Smooth muscle cell (in vitro differentiated cells): Measurements from ENCODE around the gene SPHK2. TPM values are rescaled to one million over a fixed set of nuclear protein-coding genes. Genes with fewer than 3 reads are reported as not detected.
A peak's percentile ranks its signal among the peaks of the same experiment; 100 is the strongest.

ENCODE experiments used
- DNase-seq: peaks from one replicate; lab custom pipeline; 2025; ENCODE audit not compliant: unreplicated experiment; lab: John Stamatoyannopoulos, UW
- H2AFZ ChIP-seq: fragments of 200-600 bp; sonication (generic); 2 replicates; pipeline ENCODE4 v1.6.0; 2016; ENCODE audit warnings: antibody characterized with exemption, low read depth, mild to moderate bottlenecking
- H3F3A ChIP-seq: fragments of 200-600 bp; sonication (generic); 2 replicates; pipeline ENCODE4 v1.6.0; 2017; ENCODE audit warnings: antibody characterized with exemption, low read depth
- H3K27ac ChIP-seq: fragments of 200-600 bp; sonication (generic); 2 replicates; pipeline ENCODE4 v1.5.1; 2016; ENCODE audit warnings: low read depth, mild to moderate bottlenecking
- H3K27me3 ChIP-seq: fragments of 200-600 bp; sonication (generic); 2 replicates; pipeline ENCODE4 v1.6.1; 2016; ENCODE audit warnings: low read depth, mild to moderate bottlenecking
- H3K36me3 ChIP-seq: fragments of 200-600 bp; sonication (generic); 2 replicates; pipeline ENCODE4 v1.5.1; 2016; ENCODE audit warnings: low read depth
- H3K4me1 ChIP-seq: fragments of 200-600 bp; sonication (generic); 2 replicates; pipeline ENCODE4 v1.5.1; 2016; ENCODE audit warnings: low read depth
- H3K4me2 ChIP-seq: fragments of 200-600 bp; sonication (generic); 2 replicates; pipeline ENCODE4 v1.6.0; 2016; ENCODE audit warnings: mild to moderate bottlenecking
- H3K4me3 ChIP-seq: fragments of 200-600 bp; sonication (generic); 2 replicates; pipeline ENCODE4 v1.5.1; 2016; ENCODE audit warnings: mild to moderate bottlenecking
- H3K79me2 ChIP-seq: fragments of 200-600 bp; sonication (generic); 2 replicates; pipeline ENCODE4 v1.6.0; 2016; ENCODE audit warnings: low read depth, mild to moderate bottlenecking
- H3K9ac ChIP-seq: fragments of 200-600 bp; sonication (generic); 2 replicates; pipeline ENCODE4 v1.6.0; 2016; ENCODE audit warnings: low read depth
- H3K9me3 ChIP-seq: fragments of 200-600 bp; sonication (generic); replicated peaks from 2 replicates; pipeline ENCODE4 v1.5.1; 2016; ENCODE audit warnings: low read depth
- H4K20me1 ChIP-seq: fragments of 200-600 bp; sonication (generic); 2 replicates; pipeline ENCODE4 v1.6.0; 2016; ENCODE audit warnings: low read depth
- CTCF ChIP-seq: fragments of 200-600 bp; sonication (generic); IDR thresholded peaks from 2 replicates; pipeline ENCODE4 v1.5.1; 2017; ENCODE audit warnings: borderline replicate concordance, mild to moderate bottlenecking, antibody characterized with exemption; ENCODE audit not compliant: insufficient read depth, poor library complexity, severe bottlenecking
- WGBS: methylation state at CpG from one replicate; pipeline ENCODE4 v1.1.7; 2016; ENCODE audit warnings: low lambda C conversion rate; 5-methylcytosine and 5-hydroxymethylcytosine counted together
- polyA plus RNA-seq: library from polyadenylated mRNA; unstranded; fragments of >200 nt; fragmentation: Nextera tagmentation; extraction: Ambion mirVana; gene quantifications from 2 replicates; pipeline ENCODE4 v1.2.1, GENCODE V29; 2016
- total RNA-seq: library from RNA; depleted of rRNA; stranded (reverse); fragments of >200 nt; gene quantifications from 2 replicates; pipeline ENCODE4 v1.2.3, GENCODE V29; 2014

Gene SPHK2
- total and polyA plus RNA-seq, 2 experiments from 2014 or later, result 8.2 to 9.3 TPM

DNA sequence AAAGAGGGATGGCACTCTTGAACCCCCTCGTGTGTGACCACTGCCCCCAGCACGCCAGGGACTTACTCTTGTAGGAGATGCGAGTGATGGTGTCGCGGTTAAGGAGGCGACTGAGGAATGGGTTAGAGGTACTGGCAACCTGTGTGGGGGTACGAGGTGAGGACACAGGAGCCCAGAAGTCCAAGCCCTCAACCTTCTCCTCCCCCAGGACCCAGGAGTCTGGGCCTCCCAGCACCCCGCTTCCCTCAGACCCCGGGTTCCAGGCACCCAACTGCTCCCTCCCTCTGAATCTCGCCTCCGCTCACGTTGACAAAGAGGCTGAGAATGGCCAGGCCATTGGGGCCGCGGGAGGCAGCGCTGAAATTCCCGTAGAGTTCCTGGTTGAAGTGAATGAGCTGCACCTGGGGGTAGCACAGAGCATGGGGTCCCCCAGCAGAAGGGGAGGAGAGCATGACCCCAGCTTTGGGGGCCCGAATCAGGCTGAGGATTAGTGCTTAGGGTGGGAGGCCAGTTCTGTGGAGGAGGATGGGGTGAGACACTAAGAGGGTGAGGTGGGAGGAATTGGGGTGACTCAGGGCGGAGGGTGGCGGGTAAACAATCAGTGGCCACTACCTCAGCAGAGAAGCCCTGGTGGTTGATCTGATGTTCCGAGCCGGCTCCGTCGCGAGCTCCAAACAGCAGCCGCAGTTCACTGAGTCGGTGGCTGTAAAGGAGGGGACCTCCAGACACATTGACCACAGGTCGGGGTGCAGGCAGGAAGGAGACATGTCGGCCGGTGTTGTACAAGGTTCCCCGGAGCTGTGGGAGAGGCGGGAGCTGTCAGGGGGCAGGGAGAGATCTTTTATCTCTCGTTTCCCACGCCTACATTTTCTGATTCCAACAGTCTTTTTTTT lies 20.4 kb downstream of the SPHK2 start:
- H3K9ac ChIP-seq, result no peak overlapping the region
- 53% methylated on average over 33 of the region's 33 CpGs for WGBS

DNA sequence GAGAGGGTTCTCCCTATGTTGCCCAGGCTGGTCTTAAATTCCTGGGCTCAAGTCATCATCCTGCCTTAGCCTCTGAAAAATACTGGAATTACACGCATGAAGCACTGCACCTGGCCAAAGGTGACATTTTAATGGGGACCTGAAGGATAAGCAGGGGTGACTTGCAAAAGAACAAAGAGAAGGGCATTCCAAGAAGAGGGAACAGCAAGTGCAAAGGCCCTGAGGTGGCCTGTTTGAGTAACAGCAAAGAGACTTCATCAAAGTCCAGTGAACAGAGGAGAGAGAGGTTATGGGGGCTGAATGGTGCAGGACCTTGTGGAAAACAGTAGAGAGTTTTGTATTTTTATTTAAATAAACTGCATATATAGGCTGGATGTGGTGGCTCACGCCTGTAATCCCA lies 22.5 kb downstream of the SPHK2 start:
- TF ChIP-seq CTCF, result no peak
- H3K4me2 ChIP-seq, result no peak overlapping the region
- H3F3A ChIP-seq, result peaks cover 5% of the 10 kb centered on the region
- DNase-seq, result no peak
- no peaks in the 10 kb centered on the region for H4K20me1 ChIP-seq
- H3K27me3 ChIP-seq, result no peaks in the 10 kb centered on the region
- H3K4me1 ChIP-seq, result peaks cover 4% of the 10 kb centered on the region
- H3K4me3 ChIP-seq, result no peak overlapping the region
- H3K36me3 ChIP-seq, result no peaks in the 10 kb centered on the region
- H3K79me2 ChIP-seq, result no peaks in the 10 kb centered on the region
- no peaks in the 10 kb centered on the region for H3K9me3 ChIP-seq
- 89% methylated on average over 2 of the region's 2 CpGs for WGBS
- H2AFZ ChIP-seq, result no peak overlapping the region
- no peak overlapping the region for H3K27ac ChIP-seq
- H3K9ac ChIP-seq, result no peak overlapping the region

More for the DNA sequence above, 20.4 kb downstream of the SPHK2 start:
- H3F3A ChIP-seq, result peaks cover 12% of the 10 kb centered on the region
- no peak for DNase-seq
- TF ChIP-seq CTCF, result no peak
- peak overlapping the region; percentile 16 for H3K4me3 ChIP-seq
- H3K4me2 ChIP-seq, result peak overlapping the region; percentile 67
- H3K27me3 ChIP-seq, result peaks cover 6% of the 10 kb centered on the region
- H3K4me1 ChIP-seq, result peaks cover 4% of the 10 kb centered on the region
- H3K27ac ChIP-seq, result no peak overlapping the region
- no peaks in the 10 kb centered on the region for H4K20me1 ChIP-seq
- no peaks in the 10 kb centered on the region for H3K9me3 ChIP-seq
- no peaks in the 10 kb centered on the region for H3K36me3 ChIP-seq
- no peaks in the 10 kb centered on the region for H3K79me2 ChIP-seq
- no peak overlapping the region for H2AFZ ChIP-seq

DNA sequence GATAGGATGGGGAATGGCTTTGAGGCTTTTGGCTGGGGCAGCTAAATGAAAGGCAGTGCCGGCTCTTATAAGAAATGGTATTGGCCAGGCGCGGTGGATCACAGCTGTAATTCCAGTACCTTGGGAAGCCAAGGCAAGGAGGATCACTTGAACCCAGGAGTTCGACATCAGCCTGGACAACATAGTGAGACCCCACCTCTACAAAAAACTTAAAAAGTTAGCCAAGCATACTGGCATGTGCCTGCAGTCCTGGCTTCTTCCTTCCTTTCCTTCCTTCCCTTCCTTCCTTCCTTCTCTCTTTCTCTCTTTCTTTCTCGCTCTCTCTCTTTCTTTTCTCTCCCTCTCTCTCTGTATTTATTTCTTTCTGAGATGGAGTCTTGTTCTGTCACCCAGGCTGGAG lies 23.6 kb downstream of the SPHK2 start:
- TF ChIP-seq CTCF, result no peak
- H3K4me3 ChIP-seq, result no peak overlapping the region
- peaks cover 3% of the 10 kb centered on the region for H3F3A ChIP-seq
- no peaks in the 10 kb centered on the region for H3K9me3 ChIP-seq
- no peaks in the 10 kb centered on the region for H3K27me3 ChIP-seq
- no peaks in the 10 kb centered on the region for H3K36me3 ChIP-seq
- 95% methylated on average over 5 of the region's 5 CpGs for WGBS
- no peaks in the 10 kb centered on the region for H3K79me2 ChIP-seq
- no peak overlapping the region for H3K9ac ChIP-seq
- DNase-seq, result no peak
- peaks cover 4% of the 10 kb centered on the region for H3K4me1 ChIP-seq
- no peak overlapping the region for H3K27ac ChIP-seq
- H4K20me1 ChIP-seq, result no peaks in the 10 kb centered on the region
- no peak overlapping the region for H2AFZ ChIP-seq
- H3K4me2 ChIP-seq, result no peak overlapping the region

DNA sequence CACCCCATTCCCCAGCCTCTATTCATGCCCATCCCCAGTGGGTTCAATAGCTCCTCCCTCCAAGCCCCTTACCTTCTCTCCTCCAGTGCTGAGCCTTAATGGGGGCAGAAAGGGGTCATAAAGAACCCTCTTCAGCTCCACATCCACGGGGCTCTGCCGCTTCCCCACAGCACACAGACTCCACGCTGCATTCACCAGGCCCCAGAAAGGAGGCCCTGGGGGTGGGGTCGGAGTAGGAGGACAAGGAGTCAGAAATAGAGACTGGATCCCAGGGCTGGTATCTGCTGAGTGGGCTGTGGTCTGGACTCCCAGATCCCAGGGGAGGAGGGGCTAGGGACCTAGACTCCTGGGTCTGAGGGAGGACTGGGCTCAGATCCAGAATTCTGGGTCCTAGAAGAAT lies 25.0 kb downstream of the SPHK2 start:
- H3K4me1 ChIP-seq, result peaks cover 4% of the 10 kb centered on the region
- peak overlapping the region; percentile 97 for H3K4me2 ChIP-seq
- no peak overlapping the region for H3K27ac ChIP-seq
- H3K4me3 ChIP-seq, result peak overlapping the region; percentile 68
- H2AFZ ChIP-seq, result no peak overlapping the region
- DNase-seq, result no peak
- no peaks in the 10 kb centered on the region for H3F3A ChIP-seq
- no peaks in the 10 kb centered on the region for H3K9me3 ChIP-seq
- no peaks in the 10 kb centered on the region for H3K79me2 ChIP-seq
- WGBS, result 78% methylated on average over 4 of the region's 4 CpGs
- no peak overlapping the region for H3K9ac ChIP-seq
- H4K20me1 ChIP-seq, result no peaks in the 10 kb centered on the region
- H3K27me3 ChIP-seq, result no peaks in the 10 kb centered on the region
- H3K36me3 ChIP-seq, result no peaks in the 10 kb centered on the region
- no peak for TF ChIP-seq CTCF
